Measurements from ENCODE around the gene TBL1XR1. TPM values are rescaled to one million over a fixed set of nuclear protein-coding genes. Genes with fewer than 3 reads are reported as not detected.
"Not testable (repeated sequence)": the region's sequence is repeated elsewhere in the genome, so short reads cannot be mapped to it uniquely, and the experiment has no call there.

Gene TBL1XR1
- total RNA-seq, 1 donor from 2014 or later, result 96.8 TPM

- ATAC-seq (no peak), DNase-seq (ENCODE audit: missing footprints) (no peak)
- intact Hi-C loops (cut with DNase I), result no loop called here
Measured at GRCh38 chr3:177210744-177211502, 13.6 kb upstream of the TBL1XR1 start.

GRCh38 chr3:177209509-177209908 lies 12.2 kb upstream of the TBL1XR1 start:
- intact Hi-C loops (cut with DNase I), result no loop called here
- DNase-seq (ENCODE audit: missing footprints) (no peak), ATAC-seq (no peak)

DNA sequence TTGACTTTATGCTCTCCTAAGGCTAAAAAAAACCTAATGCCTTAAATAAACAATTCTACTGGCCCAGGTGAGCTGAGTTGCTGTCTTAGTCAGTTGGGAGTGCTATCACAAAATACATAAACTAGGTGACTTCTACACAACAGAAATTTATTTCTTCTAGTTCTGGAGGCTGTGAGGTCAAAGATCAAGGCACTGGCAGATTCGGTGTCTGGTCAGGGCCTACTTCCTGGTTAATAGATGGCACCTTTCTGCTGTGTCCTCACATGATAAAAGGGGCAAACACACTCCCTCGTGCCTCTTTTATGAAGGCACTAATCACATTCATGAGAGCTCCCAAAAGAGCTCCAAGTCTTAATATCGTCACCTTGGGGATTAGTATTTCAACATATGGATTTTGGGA lies 11.5 kb upstream of the TBL1XR1 start:
- intact Hi-C loops (cut with DNase I), result no loop called here
- DNase-seq (ENCODE audit: missing footprints), result no peak
- no peak for ATAC-seq

- ATAC-seq (no peak), DNase-seq (ENCODE audit: missing footprints) (no peak)
- intact Hi-C loops (cut with DNase I), result no loop called here
Measured at GRCh38 chr3:177208223-177208622, 10.9 kb upstream of the TBL1XR1 start.

DNA sequence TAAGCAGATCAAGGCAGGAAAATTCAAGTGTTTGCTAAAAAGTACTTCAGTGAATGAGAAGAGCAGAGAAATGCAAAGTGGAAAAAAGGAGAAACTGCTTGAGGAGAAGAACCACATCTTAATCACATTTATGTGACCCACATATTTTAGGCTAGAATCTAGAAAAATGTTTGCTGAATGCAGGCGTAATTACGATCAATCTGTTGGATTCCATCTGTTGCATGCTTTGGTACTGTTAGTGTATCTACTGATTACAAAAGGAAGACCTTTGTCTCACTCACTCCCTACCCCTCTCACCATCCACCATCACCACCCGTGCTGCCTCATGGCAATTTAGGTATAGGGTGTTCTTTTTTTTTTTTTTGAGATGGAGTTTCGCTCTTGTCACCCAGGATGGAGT lies 9.7 kb upstream of the TBL1XR1 start:
- ATAC-seq, result no peak
- no peak for DNase-seq (ENCODE audit: missing footprints)
- intact Hi-C loops (cut with DNase I), result no loop called here

- ATAC-seq (no peak), DNase-seq (ENCODE audit: missing footprints) (peak; percentile 75)
- intact Hi-C loops (cut with DNase I), result no loop called here
Measured at GRCh38 chr3:177203689-177204395, 6.6 kb upstream of the TBL1XR1 start.

GRCh38 chr3:177203016-177203415 lies 5.7 kb upstream of the TBL1XR1 start:
- ATAC-seq; intact Hi-C loops (cut with DNase I); DNase-seq (ENCODE audit: missing footprints): not testable (repeated sequence)

- intact Hi-C loops (cut with DNase I), result no loop called here
- ATAC-seq (no peak), DNase-seq (ENCODE audit: missing footprints) (no peak)
Measured at GRCh38 chr3:177201700-177202397, 4.6 kb upstream of the TBL1XR1 start.

DNA sequence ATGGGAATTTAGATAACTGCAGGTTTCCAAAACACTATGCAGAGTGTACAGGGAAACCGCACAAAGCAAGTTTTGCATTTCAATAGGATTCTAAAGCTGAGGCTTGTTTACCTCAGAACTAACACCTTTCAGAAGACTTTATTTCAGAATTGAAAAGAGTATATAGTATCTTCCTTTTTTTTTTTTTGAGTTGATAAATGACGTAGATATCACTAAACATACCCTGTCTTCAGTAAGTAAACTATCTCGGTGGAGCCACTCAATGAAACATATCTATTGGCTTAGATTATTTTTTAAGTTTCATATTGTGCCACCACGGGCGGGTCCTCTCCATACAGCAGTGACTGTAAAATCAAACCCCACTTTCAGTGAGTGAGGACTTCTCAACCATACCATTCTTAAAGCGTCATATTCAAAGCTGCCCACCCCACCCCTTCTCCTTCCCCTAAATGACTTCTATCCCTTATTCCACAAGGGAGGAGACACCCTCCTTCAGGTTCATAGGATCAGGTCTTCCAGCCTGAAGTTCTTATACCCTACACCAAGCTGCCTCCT lies 2.0 kb upstream of the TBL1XR1 start:
- DNase-seq (ENCODE audit: missing footprints) (no peak), ATAC-seq (no peak)
- intact Hi-C loops (cut with DNase I), result loop anchor here (5.0 to 10.0 kb wide), 7 partner anchors 93 to 1186 kb away; no protein-coding TSS in a partner anchor

DNA sequence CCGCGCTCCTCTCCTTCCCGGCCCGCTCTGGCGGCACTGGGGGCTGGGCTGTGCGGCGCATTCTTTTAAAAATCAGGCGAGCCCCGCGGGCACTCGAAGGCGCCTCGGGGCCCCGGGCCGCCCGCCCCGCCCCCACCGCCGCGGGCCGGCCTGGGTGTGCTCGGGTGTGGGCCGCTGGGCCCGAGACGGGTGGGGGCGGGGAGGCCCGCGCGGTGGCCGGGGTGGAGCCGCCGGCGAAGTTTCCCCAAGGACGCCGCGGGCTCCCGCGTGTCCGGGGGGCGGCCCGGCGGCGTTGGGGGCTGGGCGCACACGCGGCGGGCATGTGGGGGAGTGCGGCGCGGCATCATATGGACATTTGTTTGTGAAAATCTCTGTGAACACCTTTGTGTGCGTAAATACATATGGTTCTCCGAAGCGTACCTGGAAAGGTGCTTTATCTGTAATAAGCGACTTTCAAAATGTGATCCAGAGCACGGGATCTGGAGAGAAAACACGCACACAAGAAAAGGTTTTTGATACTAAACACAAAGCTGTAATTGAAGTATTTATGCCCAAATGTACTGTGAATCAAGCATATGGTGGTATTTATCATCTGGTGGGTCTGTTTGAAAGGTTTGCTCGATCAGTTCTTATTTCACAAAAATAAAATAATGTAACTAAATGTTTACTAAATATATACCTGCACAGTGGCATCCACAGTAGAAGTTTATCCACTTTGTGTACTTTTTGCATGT lies 612 bp upstream of the TBL1XR1 start:
- peak; percentile 64 for ATAC-seq
- DNase-seq (ENCODE audit: missing footprints), result no peak
- intact Hi-C loops (cut with DNase I), result loop anchor here (1.0 to 10.0 kb wide), 9 partner anchors 94 to 1187 kb away; no protein-coding TSS in a partner anchor

GRCh38 chr3:177196456-177197040 lies 734 bp downstream of the TBL1XR1 start:
- ATAC-seq (no peak), DNase-seq (ENCODE audit: missing footprints) (peak; percentile 69)
- intact Hi-C loops (cut with DNase I), result loop anchor here (1.0 to 10.0 kb wide), 9 partner anchors 96 to 1188 kb away; no protein-coding TSS in a partner anchor

DNA sequence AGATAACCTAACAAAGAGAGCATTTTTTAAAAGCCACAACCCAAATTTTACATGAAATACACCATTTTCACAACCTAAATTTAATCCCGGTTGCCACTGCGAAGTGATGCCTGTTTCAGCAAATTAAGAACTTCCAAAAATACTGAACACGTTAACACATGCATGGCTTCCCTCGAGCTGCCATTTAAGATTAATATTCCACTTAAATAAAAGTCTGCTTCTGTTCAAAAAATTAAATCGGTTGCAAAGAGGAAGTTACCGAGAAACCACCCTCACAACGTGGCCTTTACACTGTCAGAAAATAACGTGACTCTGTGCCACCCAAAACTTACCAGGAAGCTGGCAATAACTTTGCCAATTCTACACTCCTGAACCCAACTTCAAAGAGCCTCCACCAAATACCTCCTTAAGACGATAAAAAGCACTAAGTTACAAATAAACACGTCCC lies 1.2 kb downstream of the TBL1XR1 start:
- no peak for DNase-seq (ENCODE audit: missing footprints)
- no peak for ATAC-seq
- intact Hi-C loops (cut with DNase I), result loop anchor here (2.0 to 10.0 kb wide), 8 partner anchors 96 to 1189 kb away; no protein-coding TSS in a partner anchor

DNA sequence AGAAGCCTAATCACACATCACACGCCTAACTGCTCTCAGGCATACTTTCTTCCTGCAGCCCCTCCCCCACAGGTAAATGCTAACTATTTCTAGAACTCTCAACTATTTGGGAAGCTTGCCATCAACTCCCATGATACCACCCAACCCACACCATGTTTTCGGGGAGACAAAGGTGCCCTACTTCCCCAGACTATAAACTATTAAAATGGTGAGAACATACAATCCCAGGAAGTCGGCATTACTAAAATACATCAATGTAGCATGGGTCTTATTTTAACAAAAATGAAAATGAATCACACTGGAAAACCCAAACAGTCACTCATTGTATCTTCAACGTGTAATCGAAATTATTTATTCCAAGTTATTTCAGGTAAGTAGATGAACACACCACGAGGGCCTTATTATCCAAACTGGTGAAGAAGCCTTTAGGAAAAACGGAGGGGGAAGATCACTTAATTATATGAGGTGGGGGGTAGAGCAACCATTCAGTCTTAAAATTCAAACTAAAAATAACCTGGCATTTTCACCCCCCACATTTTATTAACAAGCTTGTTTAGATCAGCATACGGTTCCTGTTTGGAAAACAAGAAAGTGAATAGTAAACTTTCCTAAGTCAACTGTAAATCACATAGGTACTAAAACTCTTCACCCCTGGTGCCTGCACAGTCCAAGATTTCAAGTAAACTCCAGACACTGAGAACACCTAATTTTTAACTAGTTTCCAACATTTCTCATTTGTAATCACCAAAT lies 1.9 kb downstream of the TBL1XR1 start:
- DNase-seq (ENCODE audit: missing footprints), result no peak
- intact Hi-C loops (cut with DNase I), result loop anchor here (2.0 to 10.0 kb wide), 8 partner anchors 65 to 1189 kb away; no protein-coding TSS in a partner anchor
- no peak for ATAC-seq

DNA sequence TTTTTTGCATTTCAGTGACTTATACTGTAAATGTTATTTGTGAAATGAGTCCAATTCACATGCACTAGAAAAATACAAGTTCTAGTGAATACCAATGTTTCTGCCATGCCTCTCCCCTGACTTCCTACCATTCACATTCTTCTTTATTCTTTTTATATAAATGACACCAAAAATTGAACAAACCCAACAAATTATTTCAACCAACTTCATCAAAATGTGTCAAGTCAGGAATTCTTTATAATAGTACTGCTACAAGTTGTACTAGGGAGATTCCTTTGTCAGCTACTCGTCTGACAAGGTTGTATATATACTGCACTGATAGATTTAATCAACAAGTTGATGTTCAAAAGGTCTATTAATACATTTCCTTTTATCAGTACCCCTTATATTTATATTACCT lies 3.0 kb downstream of the TBL1XR1 start:
- no peak for ATAC-seq
- intact Hi-C loops (cut with DNase I), result loop anchor here (2.0 to 10.0 kb wide), 5 partner anchors 63 to 1191 kb away; no protein-coding TSS in a partner anchor

GRCh38 chr3:177193688-177194268 lies 3.5 kb downstream of the TBL1XR1 start:
- DNase-seq (ENCODE audit: missing footprints), result no peak
- intact Hi-C loops (cut with DNase I), result loop anchor here (2.0 to 10.0 kb wide), 5 partner anchors 63 to 1191 kb away; no protein-coding TSS in a partner anchor
- ATAC-seq, result no peak

More for the DNA sequence above, 3.0 kb downstream of the TBL1XR1 start:
- no peak for DNase-seq (ENCODE audit: missing footprints)

DNA sequence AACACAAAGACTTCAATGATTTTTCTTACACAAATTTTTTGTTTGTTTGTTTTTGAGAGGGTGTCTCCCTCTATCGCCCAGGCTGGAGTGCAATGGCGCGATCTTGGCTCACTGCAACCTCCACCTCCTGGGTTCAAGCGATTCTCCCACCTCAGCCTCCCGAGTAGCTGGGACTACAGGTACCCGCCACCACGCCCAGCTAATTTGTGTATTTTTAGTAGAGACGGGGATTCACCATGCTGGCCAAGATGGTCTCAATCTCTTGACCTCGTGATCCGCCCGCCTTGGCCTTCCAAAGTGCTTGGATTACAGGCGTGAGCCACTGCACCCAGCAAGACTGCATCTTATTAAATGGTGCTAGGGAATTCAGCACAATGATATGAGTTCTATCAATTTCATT lies 4.0 kb downstream of the TBL1XR1 start:
- DNase-seq (ENCODE audit: missing footprints), result peak; percentile 21
- intact Hi-C loops (cut with DNase I), result loop anchor here (10.0 kb wide), 4 partner anchors 238 to 1192 kb away; no protein-coding TSS in a partner anchor
- ATAC-seq, result not testable (repeated sequence)

All from Right ventricle myocardium inferior (tissue), 1 donor.